Thyroid gland (tissue), 4 donors: ENCODE data around the gene MAPK10.

Experiments
- CTCF ChIP-seq, 6 experiments: fragments of 200-600 bp in 3 of 6; fragments of 450-650 bp in 3 of 6; sonication (generic) in 3 of 6; IDR thresholded peaks; one replicate each; pipeline ENCODE4 v1.5.1; 2016 to 2019; ENCODE audit warnings: antibody characterized with exemption in 6 of 6, mild to moderate bottlenecking in 2 of 6, inconsistent platforms in 1 of 6, moderate library complexity in 1 of 6
- POLR2A ChIP-seq, 2 donors: fragments of 450-650 bp; IDR thresholded peaks; one replicate each; pipeline ENCODE4 v1.6.1; 2017; ENCODE audit warnings: antibody characterized with exemption in 2 of 2, mild to moderate bottlenecking in 2 of 2, moderate library complexity in 1 of 2

DNA sequence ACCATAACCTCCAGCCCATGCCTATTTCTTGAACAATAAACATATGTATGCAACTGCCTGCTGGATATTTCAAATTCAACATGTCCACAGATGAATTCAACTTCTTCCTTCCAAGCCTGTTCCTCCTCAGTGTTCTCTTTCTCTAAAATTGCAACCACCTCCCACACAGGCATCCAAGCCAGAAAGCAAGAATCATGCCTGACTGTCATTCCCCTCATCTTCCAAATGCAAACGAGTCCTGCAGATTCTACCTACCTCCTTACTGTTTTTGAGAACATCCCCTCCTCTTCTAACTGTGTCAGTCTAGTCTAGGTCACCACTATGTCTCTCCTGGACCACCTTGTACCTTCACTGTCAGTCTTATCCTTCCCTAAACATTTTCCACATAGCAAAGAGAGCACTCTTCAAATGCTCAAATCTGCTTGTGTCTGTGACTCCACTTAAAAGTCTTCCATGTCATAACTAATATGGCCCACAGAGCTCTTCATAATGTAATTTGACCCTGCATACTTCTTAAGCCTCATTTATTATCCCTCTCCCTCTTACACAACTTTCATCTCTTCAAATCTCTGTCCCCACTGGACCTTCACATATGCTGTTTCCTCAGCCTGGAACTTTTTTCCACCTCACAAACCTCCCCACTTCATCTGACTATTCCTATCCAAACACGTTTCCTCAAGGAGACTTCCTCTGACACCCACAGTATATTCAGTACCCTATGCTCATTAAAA lies 25.7 kb downstream of the MAPK10 start:
- TF ChIP-seq CTCF (IDR thresholded peaks at IDR 0.05) (no peak), POLR2A (IDR thresholded peaks at IDR 0.05) (no peak)
